ENCODE data around the gene NTHL1.

DNA sequence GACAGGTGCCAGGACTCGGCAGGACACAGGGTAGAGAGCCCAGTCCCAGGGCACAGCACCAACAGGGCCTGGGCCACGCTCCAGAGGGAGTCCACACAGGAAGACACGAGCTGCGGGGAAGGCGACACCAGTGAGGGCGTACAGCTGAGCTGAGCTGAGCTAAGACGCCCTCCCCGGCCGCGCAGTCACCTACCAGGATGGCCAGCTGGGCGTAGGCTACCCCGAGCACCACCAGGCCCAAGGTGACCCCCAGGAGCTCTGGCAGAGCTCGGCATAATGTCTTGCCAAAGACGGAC lies 42.8 kb upstream of the NTHL1 start:
- no peak for TF ChIP-seq CTCF (conservative IDR thresholded peaks at IDR 0.05; ENCODE audit: low read depth, low read length)
- TF ChIP-seq EZH2 (IDR thresholded peaks at IDR 0.05; ENCODE audit: borderline replicate concordance, low read depth, low read length, poor library complexity, severe bottlenecking), result no peak
